Bronchial epithelial cell (primary cell): ENCODE measurements around the gene FAM163B. TPM values are rescaled to one million over a fixed set of nuclear protein-coding genes. Genes with fewer than 3 reads are reported as not detected.

Source experiments
- DNase-seq: peaks from one replicate; pipeline ENCODE4 v3.0.0-alpha.2; 2010; ENCODE audit warnings: low read depth
- FAIRE-seq: peaks from 2 replicates; lab custom pipeline; 2011; peaks lifted over from hg19 to GRCh38; lab: Jason Lieb, UNC
- H3K27me3 ChIP-seq: 2 replicates; pipeline ENCODE4 v1.5.1; 2011; ENCODE audit warnings: low read length; ENCODE audit not compliant: control insufficient read depth, insufficient read depth
- H3K36me3 ChIP-seq: 2 replicates; pipeline ENCODE4 v1.5.1; 2011; ENCODE audit warnings: low read length; ENCODE audit not compliant: control insufficient read depth, insufficient read depth
- H3K4me3 ChIP-seq: 2 replicates; pipeline ENCODE4 v1.5.1; 2011; ENCODE audit warnings: mild to moderate bottlenecking, low read depth, low read length, control low read depth
- total RNA-seq: library from RNA; depleted of rRNA; stranded (reverse); fragments of >200 nt; gene quantifications from 2 replicates; pipeline ENCODE4 v1.2.1, GENCODE V29; 2014
- TF ChIP-seq, protein P1 (sequence below): IDR thresholded peaks from 2 replicates; pipeline ENCODE4 v1.5.1; 2011; ENCODE audit warnings: mild to moderate bottlenecking, moderate library complexity, low read length, control low read depth, inconsistent platforms; ENCODE audit not compliant: insufficient read depth, severe bottlenecking

Gene FAM163B
- total RNA-seq, 1 donor from 2014 or later, result not detected

DNA sequence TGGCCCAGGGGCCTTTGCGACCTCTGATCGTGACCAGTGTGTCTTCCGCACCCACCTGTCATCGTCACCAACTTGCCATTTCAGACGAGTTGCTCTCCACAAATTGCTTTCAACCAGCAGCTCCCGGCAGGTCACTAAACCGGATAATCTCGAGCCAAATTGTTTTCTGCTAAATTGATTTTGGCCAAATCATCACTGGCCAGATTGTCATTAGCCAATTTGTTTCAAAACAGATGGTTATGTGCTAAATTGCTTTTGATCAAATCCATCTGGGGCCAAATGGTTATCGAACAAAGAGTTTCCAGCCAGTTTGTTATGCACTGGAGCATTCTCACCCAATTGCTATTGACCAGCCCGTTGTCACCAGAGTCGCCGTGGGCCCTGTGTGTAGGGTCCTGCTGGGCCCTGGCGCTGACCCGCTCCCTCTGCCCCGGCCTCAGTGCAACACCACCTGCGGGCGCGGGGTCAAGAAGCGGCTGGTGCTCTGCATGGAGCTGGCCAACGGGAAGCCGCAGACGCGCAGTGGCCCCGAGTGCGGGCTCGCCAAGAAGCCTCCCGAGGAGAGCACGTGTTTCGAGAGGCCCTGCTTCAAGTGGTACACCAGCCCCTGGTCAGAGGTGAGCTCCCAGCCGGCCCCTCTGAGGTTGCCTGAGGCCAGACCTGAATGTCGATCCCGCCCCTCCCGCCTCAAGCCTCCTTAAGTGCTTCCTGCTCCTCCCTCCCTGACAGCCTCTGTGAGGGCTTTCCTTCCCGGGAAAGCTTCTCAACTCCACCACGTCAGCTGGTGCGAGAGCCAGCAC, 39.1 kb downstream of the FAM163B start:
- no peak for DNase-seq
- H3K27me3 ChIP-seq, result peaks cover 6% of the 10 kb centered on the region
- TF ChIP-seq, protein P1, sequence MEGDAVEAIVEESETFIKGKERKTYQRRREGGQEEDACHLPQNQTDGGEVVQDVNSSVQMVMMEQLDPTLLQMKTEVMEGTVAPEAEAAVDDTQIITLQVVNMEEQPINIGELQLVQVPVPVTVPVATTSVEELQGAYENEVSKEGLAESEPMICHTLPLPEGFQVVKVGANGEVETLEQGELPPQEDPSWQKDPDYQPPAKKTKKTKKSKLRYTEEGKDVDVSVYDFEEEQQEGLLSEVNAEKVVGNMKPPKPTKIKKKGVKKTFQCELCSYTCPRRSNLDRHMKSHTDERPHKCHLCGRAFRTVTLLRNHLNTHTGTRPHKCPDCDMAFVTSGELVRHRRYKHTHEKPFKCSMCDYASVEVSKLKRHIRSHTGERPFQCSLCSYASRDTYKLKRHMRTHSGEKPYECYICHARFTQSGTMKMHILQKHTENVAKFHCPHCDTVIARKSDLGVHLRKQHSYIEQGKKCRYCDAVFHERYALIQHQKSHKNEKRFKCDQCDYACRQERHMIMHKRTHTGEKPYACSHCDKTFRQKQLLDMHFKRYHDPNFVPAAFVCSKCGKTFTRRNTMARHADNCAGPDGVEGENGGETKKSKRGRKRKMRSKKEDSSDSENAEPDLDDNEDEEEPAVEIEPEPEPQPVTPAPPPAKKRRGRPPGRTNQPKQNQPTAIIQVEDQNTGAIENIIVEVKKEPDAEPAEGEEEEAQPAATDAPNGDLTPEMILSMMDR, result no peak
- no peak overlapping the region for H3K4me3 ChIP-seq
- no peaks in the 10 kb centered on the region for H3K36me3 ChIP-seq
- FAIRE-seq, result no peak

DNA sequence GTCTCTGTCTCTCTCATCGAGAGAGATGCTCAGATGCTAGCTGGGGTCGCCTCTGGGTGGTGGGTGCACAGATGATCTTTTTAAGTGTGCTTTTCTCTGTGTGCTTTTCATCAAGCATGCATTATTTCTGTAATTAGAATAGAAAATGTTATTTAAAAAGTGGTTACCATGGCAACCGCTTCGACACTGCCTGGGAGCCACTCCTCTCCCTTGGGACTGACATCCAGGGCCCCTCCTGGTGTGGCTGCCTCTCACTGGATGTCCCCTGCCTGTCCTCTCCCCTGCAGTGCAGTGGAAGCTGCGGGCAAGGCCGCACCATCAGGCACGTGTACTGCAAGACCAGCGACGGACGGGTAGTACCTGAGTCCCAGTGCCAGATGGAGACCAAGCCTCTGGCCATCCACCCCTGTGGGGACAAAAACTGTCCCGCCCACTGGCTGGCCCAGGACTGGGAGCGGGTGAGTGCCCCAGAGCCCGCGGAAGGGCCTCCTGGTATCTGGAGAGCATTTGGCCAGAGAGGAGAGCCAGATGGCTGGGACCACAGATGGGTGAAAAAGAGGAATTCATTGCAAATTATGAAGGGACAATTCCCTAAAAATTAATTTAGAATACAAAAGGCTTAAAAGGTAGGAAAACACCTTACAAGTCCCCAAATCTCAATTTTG, 39.9 kb downstream of the FAM163B start:
- TF ChIP-seq, protein P1, result no peak
- FAIRE-seq, result no peak

DNA sequence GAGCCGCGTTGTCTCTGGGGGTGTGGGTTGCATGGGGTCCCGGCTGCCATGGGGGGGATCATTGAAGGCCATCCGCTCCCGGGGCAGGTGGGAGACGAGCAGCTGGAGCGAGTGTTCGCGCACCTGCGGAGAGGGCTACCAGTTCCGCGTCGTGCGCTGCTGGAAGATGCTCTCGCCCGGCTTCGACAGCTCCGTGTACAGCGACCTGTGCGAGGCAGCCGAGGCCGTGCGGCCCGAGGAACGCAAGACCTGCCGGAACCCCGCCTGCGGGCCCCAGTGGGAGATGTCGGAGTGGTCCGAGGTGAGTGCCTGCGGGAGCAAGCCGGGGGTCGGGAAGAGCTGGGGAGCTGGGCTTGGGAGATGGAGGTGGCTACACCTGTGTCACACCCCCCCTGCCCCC, 41.0 kb downstream of the FAM163B start:
- TF ChIP-seq, protein P1, result no peak
- no peak for FAIRE-seq
- no peak for DNase-seq
- Histone ChIP-seq H3K27me3 (peaks cover 10% of the 10 kb centered on the region), H3K4me3 (no peak overlapping the region), H3K36me3 (no peaks in the 10 kb centered on the region)

More for the DNA sequence above, 39.9 kb downstream of the FAM163B start:
- no peak overlapping the region for H3K4me3 ChIP-seq
- peaks cover 8% of the 10 kb centered on the region for H3K27me3 ChIP-seq
- no peak for DNase-seq
- H3K36me3 ChIP-seq, result no peaks in the 10 kb centered on the region

DNA sequence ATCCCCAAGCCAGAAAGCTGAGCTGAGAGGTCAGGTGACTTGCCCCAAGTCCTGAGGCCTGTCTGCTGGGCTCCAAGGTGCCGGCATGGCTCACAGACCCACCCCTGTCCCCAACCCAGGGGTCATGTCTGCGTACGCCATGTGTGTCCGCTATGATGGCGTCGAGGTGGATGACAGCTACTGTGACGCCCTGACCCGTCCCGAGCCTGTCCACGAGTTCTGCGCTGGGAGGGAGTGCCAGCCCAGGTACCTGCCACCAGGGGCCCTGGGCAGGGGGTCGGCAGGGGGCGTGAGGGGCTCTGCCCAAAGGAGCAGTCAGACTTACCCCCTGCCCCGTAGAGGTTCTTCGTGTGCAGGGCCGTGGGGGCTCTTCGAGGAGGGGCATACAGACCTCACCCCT, 42.4 kb downstream of the FAM163B start:
- no peaks in the 10 kb centered on the region for H3K36me3 ChIP-seq
- DNase-seq (no peak), FAIRE-seq (no peak)
- no peak overlapping the region for H3K4me3 ChIP-seq
- H3K27me3 ChIP-seq, result peaks cover 12% of the 10 kb centered on the region
- TF ChIP-seq, protein P1, result no peak

DNA sequence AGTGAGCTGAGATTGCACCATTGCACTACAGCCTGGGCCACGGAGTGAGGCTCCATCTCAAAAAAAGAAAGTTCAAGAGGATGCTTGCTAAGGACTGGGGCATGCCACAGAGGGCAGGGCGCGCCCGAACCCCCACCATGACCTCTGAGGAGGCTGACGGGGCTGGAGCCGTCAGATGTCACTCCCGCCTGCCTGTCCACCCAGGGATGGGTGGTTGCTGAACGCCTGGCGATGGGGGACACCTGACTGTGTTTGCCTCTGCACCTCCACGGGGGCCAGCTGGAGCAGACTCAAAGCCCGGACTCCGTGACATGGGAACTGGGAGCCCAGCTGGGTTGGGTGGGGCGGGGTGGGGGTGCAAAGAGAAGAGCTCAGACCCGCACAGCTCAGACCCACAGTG, 42.8 kb downstream of the FAM163B start:
- peaks cover 12% of the 10 kb centered on the region for H3K27me3 ChIP-seq
- H3K4me3 ChIP-seq, result no peak overlapping the region
- no peaks in the 10 kb centered on the region for H3K36me3 ChIP-seq
- DNase-seq, result no peak
- TF ChIP-seq, protein P1, result no peak
- FAIRE-seq, result no peak
